Measurements from ENCODE around the gene WASHC4.

WASHC4 gene

GRCh38 chr12:105156260-105156659 lies 48.7 kb downstream of the WASHC4 start:
- Histone ChIP-seq H3K9me2 (replicated peaks; ENCODE audit: control insufficient read depth, low read length) (no peaks in the 10 kb centered on the region), H3K27ac (ENCODE audit: low read depth, low read length) (no peak overlapping the region), H3K4me1 (ENCODE audit: control insufficient read depth, low read length) (no peaks in the 10 kb centered on the region), H4K20me1 (ENCODE audit: control insufficient read depth, insufficient read depth, low read depth, low read length) (no peaks in the 10 kb centered on the region), H3F3A (ENCODE audit: control insufficient read depth, insufficient read depth) (no peaks in the 10 kb centered on the region), H3K9me3 (ENCODE audit: control insufficient read depth, insufficient read depth, low read length) (no peaks in the 10 kb centered on the region), H3K79me2 (ENCODE audit: control insufficient read depth, low read length) (no peaks in the 10 kb centered on the region), H3K27me3 (ENCODE audit: control insufficient read depth, low read length) (no peaks in the 10 kb centered on the region), H3K4me2 (ENCODE audit: low read length) (no peak overlapping the region), H3K36me3 (ENCODE audit: control insufficient read depth, low read length) (peaks cover 87% of the 10 kb centered on the region), H3K4me3 (ENCODE audit: low read length) (no peak overlapping the region)
- TF ChIP-seq CTCF (IDR thresholded peaks at IDR 0.05; ENCODE audit: low read depth, low read length, poor library complexity, severe bottlenecking), result no peak
- TF ChIP-seq EZH2phosphoT487 (IDR thresholded peaks at IDR 0.05; ENCODE audit: borderline replicate concordance, low read length), result no peak

- Histone ChIP-seq H3K27ac (ENCODE audit: low read depth, low read length) (no peak overlapping the region), H4K20me1 (ENCODE audit: control insufficient read depth, insufficient read depth, low read depth, low read length) (no peaks in the 10 kb centered on the region), H3K4me3 (ENCODE audit: low read length) (no peak overlapping the region), H3K4me2 (ENCODE audit: low read length) (no peak overlapping the region), H3K4me1 (ENCODE audit: control insufficient read depth, low read length) (no peaks in the 10 kb centered on the region), H3F3A (ENCODE audit: control insufficient read depth, insufficient read depth) (no peaks in the 10 kb centered on the region), H3K27me3 (ENCODE audit: control insufficient read depth, low read length) (no peaks in the 10 kb centered on the region), H3K9me3 (ENCODE audit: control insufficient read depth, insufficient read depth, low read length) (no peaks in the 10 kb centered on the region), H3K36me3 (ENCODE audit: control insufficient read depth, low read length) (peaks cover 88% of the 10 kb centered on the region), H3K79me2 (ENCODE audit: control insufficient read depth, low read length) (no peaks in the 10 kb centered on the region), H3K9me2 (replicated peaks; ENCODE audit: control insufficient read depth, low read length) (no peaks in the 10 kb centered on the region)
- TF ChIP-seq CTCF (IDR thresholded peaks at IDR 0.05; ENCODE audit: low read depth, low read length, poor library complexity, severe bottlenecking) (no peak), EZH2phosphoT487 (IDR thresholded peaks at IDR 0.05; ENCODE audit: borderline replicate concordance, low read length) (no peak)
Measured at GRCh38 chr12:105157606-105158005, 50.1 kb downstream of the WASHC4 start.

GRCh38 chr12:105158876-105159275 lies 51.3 kb downstream of the WASHC4 start:
- no peak overlapping the region for H3K4me3 ChIP-seq (ENCODE audit: low read length)
- H3K9me3 ChIP-seq (ENCODE audit: control insufficient read depth, insufficient read depth, low read length), result no peaks in the 10 kb centered on the region
- H3K4me2 ChIP-seq (ENCODE audit: low read length), result no peak overlapping the region
- H3K9me2 ChIP-seq (replicated peaks; ENCODE audit: control insufficient read depth, low read length), result no peaks in the 10 kb centered on the region
- TF ChIP-seq CTCF (IDR thresholded peaks at IDR 0.05; ENCODE audit: low read depth, low read length, poor library complexity, severe bottlenecking) (no peak), EZH2phosphoT487 (IDR thresholded peaks at IDR 0.05; ENCODE audit: borderline replicate concordance, low read length) (no peak)
- no peaks in the 10 kb centered on the region for H3K4me1 ChIP-seq (ENCODE audit: control insufficient read depth, low read length)
- no peak overlapping the region for H3K27ac ChIP-seq (ENCODE audit: low read depth, low read length)
- no peaks in the 10 kb centered on the region for H3K27me3 ChIP-seq (ENCODE audit: control insufficient read depth, low read length)
- no peaks in the 10 kb centered on the region for H3K79me2 ChIP-seq (ENCODE audit: control insufficient read depth, low read length)
- H3F3A ChIP-seq (ENCODE audit: control insufficient read depth, insufficient read depth), result no peaks in the 10 kb centered on the region
- no peaks in the 10 kb centered on the region for H4K20me1 ChIP-seq (ENCODE audit: control insufficient read depth, insufficient read depth, low read depth, low read length)
- peaks cover 86% of the 10 kb centered on the region for H3K36me3 ChIP-seq (ENCODE audit: control insufficient read depth, low read length)

GRCh38 chr12:105162174-105162573 lies 54.6 kb downstream of the WASHC4 start:
- Histone ChIP-seq H3K27me3 (ENCODE audit: control insufficient read depth, low read length) (no peaks in the 10 kb centered on the region), H3K9me3 (ENCODE audit: control insufficient read depth, insufficient read depth, low read length) (no peaks in the 10 kb centered on the region), H3K36me3 (ENCODE audit: control insufficient read depth, low read length) (peaks cover 92% of the 10 kb centered on the region)

More at GRCh38 chr12:105162174-105162573, 54.6 kb downstream of the WASHC4 start:
- H3K4me1 ChIP-seq (ENCODE audit: control insufficient read depth, low read length), result no peaks in the 10 kb centered on the region
- no peak overlapping the region for H3K4me2 ChIP-seq (ENCODE audit: low read length)
- H3F3A ChIP-seq (ENCODE audit: control insufficient read depth, insufficient read depth), result no peaks in the 10 kb centered on the region
- TF ChIP-seq CTCF (IDR thresholded peaks at IDR 0.05; ENCODE audit: low read depth, low read length, poor library complexity, severe bottlenecking) (no peak), EZH2phosphoT487 (IDR thresholded peaks at IDR 0.05; ENCODE audit: borderline replicate concordance, low read length) (no peak)
- H3K4me3 ChIP-seq (ENCODE audit: low read length), result no peak overlapping the region
- H4K20me1 ChIP-seq (ENCODE audit: control insufficient read depth, insufficient read depth, low read depth, low read length), result no peaks in the 10 kb centered on the region
- H3K9me2 ChIP-seq (replicated peaks; ENCODE audit: control insufficient read depth, low read length), result no peaks in the 10 kb centered on the region
- no peak overlapping the region for H3K27ac ChIP-seq (ENCODE audit: low read depth, low read length)
- no peaks in the 10 kb centered on the region for H3K79me2 ChIP-seq (ENCODE audit: control insufficient read depth, low read length)
